Prostate gland (tissue), 2 donors: ENCODE measurements around the gene EPHA5.

Experiments used
- CTCF ChIP-seq, 4 experiments: fragments of 200-600 bp in 2 of 4; fragments of 450-650 bp in 2 of 4; sonication (generic) in 2 of 4; IDR thresholded peaks; 1 replicate in 3 of 4; 2 replicates in 1 of 4; pipeline ENCODE4 v1.5.1; 2016 to 2019; ENCODE audit warnings: antibody characterized with exemption in 4 of 4, mild to moderate bottlenecking in 2 of 4, moderate library complexity in 2 of 4
- POLR2A ChIP-seq: fragments of 450-650 bp; IDR thresholded peaks from one replicate; pipeline ENCODE4 v1.6.1; 2016; ENCODE audit warnings: antibody characterized with exemption, mild to moderate bottlenecking
- POLR2AphosphoS5 ChIP-seq: sonication (generic); formaldehyde crosslinking; IDR thresholded peaks from one replicate; pipeline ENCODE4 v1.6.1; 2017; ENCODE audit warnings: antibody characterized with exemption

DNA sequence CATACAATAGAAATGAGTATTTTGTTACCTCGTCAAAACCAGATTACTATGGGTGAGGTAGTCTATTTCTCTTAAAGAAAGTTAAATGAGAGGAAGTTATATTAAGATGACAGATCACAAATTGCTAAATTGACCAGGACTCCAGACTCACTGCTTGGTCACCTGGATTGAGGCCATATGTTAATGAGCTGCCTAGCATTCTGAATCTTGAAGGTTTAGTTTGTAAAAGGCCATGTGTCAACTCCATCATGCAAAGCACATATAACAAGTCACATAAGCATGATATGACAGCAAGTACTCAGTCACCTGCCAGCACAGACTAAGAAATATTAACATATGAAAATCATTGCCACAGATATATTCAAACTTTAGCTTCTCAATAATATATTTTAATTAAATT, 72.6 kb downstream of the EPHA5 start:
- no peak for TF ChIP-seq CTCF (IDR thresholded peaks at IDR 0.05)
- no peak for TF ChIP-seq POLR2AphosphoS5
- no peak for TF ChIP-seq POLR2A
